Naive thymus-derived CD4-positive, alpha-beta T cell (primary cell): Measurements from ENCODE around the gene PIK3C2B. TPM values are rescaled to one million over a fixed set of nuclear protein-coding genes. Genes with fewer than 3 reads are reported as not detected.

ENCODE experiments used
- ATAC-seq: fragments of 150-1000 bp; cut with Tn5 transposase; 2 replicates; pipeline ENCODE4 v1.10.0; 2021; ENCODE audit warnings: mild to moderate bottlenecking, moderate library complexity
- CTCF ChIA-PET: fragments of 350-600 bp; sonication (Branson Sonifier 250); formaldehyde crosslinking; loops from one replicate; lab custom pipeline; 2021; ENCODE audit warnings: antibody characterized with exemption; lab: Charles Lee
- POLR2A ChIA-PET: fragments of 350-600 bp; sonication (Branson Sonifier 250); formaldehyde crosslinking; loops from one replicate; lab custom pipeline; 2021; ENCODE audit warnings: antibody characterized with exemption, inconsistent platforms; lab: Charles Lee
- DNase-seq, 9 donors: peaks; one replicate each; pipeline versions ENCODE4 v3.0.0 to v3.0.0-alpha.2; 2020 to 2022; ENCODE audit warnings: mixed read lengths in 1 of 9
- H3K27ac ChIP-seq: one replicate; pipeline ENCODE4 v1.7.0; 2013; ENCODE audit warnings: mild to moderate bottlenecking, low read depth, low read length, moderate library complexity
- H3K27me3 ChIP-seq, 2 donors: one replicate each; pipeline ENCODE4 v1.7.0; 2013; ENCODE audit warnings: low read length in 2 of 2, mild to moderate bottlenecking in 2 of 2, moderate library complexity in 2 of 2; ENCODE audit not compliant: control insufficient read depth in 2 of 2, insufficient read depth in 2 of 2
- H3K36me3 ChIP-seq, 3 experiments: 1 replicate in 2 of 3; 2 replicates in 1 of 3; pipeline ENCODE4 v1.7.0; 2013; ENCODE audit warnings: low read length in 3 of 3, mild to moderate bottlenecking in 3 of 3, moderate library complexity in 1 of 3; ENCODE audit not compliant: insufficient read depth in 3 of 3, control insufficient read depth in 2 of 3
- H3K4me1 ChIP-seq, 2 donors: one replicate each; pipeline ENCODE4 v1.7.0; 2013; ENCODE audit warnings: low read length in 2 of 2, mild to moderate bottlenecking in 2 of 2, moderate library complexity in 1 of 2; ENCODE audit not compliant: control insufficient read depth in 2 of 2, insufficient read depth in 2 of 2
- H3K4me3 ChIP-seq: 2 replicates; pipeline ENCODE4 v1.7.0; 2013; ENCODE audit warnings: mild to moderate bottlenecking, low read length
- H3K9me3 ChIP-seq, 3 experiments: 1 replicate in 2 of 3; 2 replicates in 1 of 3; pipeline ENCODE4 v1.7.0; 2013; ENCODE audit warnings: low read length in 3 of 3; ENCODE audit not compliant: control insufficient read depth in 2 of 3
- H3K27ac Mint-ChIP-seq, 9 donors: one replicate each; pipeline ENCODE4 v1.8.0; 2020 to 2022; ENCODE audit warnings: mixed read lengths in 9 of 9, mild to moderate bottlenecking in 8 of 9, moderate library complexity in 5 of 9, inconsistent platforms in 2 of 9
- H3K27me3 Mint-ChIP-seq, 5 donors: one replicate each; pipeline ENCODE4 v1.8.0; 2021 to 2022; ENCODE audit warnings: mixed read lengths in 5 of 5, mild to moderate bottlenecking in 1 of 5
- H3K36me3 Mint-ChIP-seq, 5 donors: one replicate each; pipeline ENCODE4 v1.8.0; 2020 to 2022; ENCODE audit warnings: mixed read lengths in 5 of 5, mild to moderate bottlenecking in 3 of 5, inconsistent platforms in 1 of 5
- H3K4me1 Mint-ChIP-seq, 7 donors: one replicate each; pipeline ENCODE4 v1.8.0; 2020 to 2022; ENCODE audit warnings: mixed read lengths in 7 of 7, mild to moderate bottlenecking in 3 of 7, inconsistent platforms in 1 of 7
- H3K4me3 Mint-ChIP-seq, 10 donors: one replicate each; pipeline ENCODE4 v1.8.0; 2020 to 2022; ENCODE audit warnings: mild to moderate bottlenecking in 10 of 10, mixed read lengths in 10 of 10, moderate library complexity in 6 of 10, inconsistent platforms in 2 of 10
- H3K9me3 Mint-ChIP-seq, 11 donors: one replicate each; pipeline ENCODE4 v1.8.0; 2020 to 2022; ENCODE audit warnings: mixed read lengths in 11 of 11, mild to moderate bottlenecking in 4 of 11, inconsistent platforms in 1 of 11, moderate library complexity in 1 of 11
- intact Hi-C, 2 donors: fragments of 100-400 bp; cut with micrococcal nuclease; formaldehyde crosslinking; loops; one replicate each; pipeline ENCODE4 v1.15.1; 2023
- polyA plus RNA-seq, 2 donors: library from polyadenylated mRNA; unstranded; fragments of 300-500 nt; fragmentation: Illumina TruSeq; gene quantifications; one replicate each; pipeline ENCODE4 v1.2.3, GENCODE V29; 2021
- total RNA-seq, 6 experiments: library from RNA in 5 of 6; stranded (reverse) in 5 of 6; gene quantifications; 1 replicate in 5 of 6; 2 replicates in 1 of 6; pipeline ENCODE4 v1.2.3 and lab custom pipeline; 2021 to 2026

The PIK3C2B gene
- total and polyA plus RNA-seq, 7 experiments from 2014 or later, result 2.7 to 41.9 (median 27.6) TPM

GRCh38 chr1:204453141-204453772 is 41.3 kb downstream of the PIK3C2B start:
- POLR2A ChIA-PET, result interaction anchor here (0.7 to 1.7 kb wide), 5 partner anchors 39 to 347 kb away, joined by 3 to 7 read pairs (median 4); partner anchors contain the start of gene MDM4
- peak overlapping the region; percentile 16 for H3K4me3 ChIP-seq
- intact Hi-C loops, result loop anchor here in 1 of 2 donors (1.0 kb wide), 1 partner anchor 42 kb away; no protein-coding TSS in a partner anchor

DNA sequence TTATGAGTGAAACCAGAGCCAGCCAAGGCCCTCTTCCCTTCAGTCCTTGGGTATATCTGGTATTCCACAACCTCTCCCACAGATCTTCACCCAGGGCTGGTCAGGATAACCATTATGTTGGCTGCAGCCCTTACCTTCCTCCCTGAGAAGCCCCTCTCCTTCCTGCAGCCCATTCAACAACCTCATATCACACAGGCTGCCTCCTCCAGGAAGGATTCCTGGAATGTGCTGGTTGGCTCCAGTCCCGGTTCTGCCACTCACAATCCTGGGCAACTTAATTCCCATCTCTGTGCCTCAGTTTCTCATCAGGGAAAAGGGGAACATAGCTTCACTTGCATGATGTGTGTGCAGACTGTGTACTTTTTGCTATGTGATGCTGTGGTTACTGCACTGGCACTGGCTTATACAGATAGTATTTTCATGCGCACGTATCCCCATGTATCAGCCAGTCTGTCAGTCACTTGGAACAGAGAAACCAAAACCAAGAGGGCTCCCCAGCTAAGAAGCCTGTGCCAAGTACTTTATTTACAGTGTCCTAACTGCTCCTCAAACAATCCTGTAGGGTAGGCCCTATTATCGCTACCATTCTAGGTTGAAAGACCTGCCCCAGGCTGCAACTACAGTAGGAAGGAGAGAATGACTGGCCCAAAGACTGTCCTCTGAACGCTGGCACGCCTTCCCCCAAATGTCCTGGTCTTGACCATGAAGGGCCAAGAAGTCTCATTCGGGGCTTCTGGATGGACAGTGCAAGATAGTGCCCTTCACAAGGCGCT is 43.1 kb downstream of the PIK3C2B start:
- Mint-ChIP-seq H3K27me3 (no peaks in the 10 kb centered on the region), H3K27ac (peak overlapping the region in 8 of 9 donors; percentile 24 to 91 (median 73)), H3K9me3 (no peaks in the 10 kb centered on the region), H3K4me1 (peaks cover 8 to 35% (median 28%) of the 10 kb centered on the region in 7 donors), H3K4me3 (peak overlapping the region in 1 of 10 donors; percentile 41), H3K36me3 (peaks cover 4 to 35% (median 17%) of the 10 kb centered on the region in 5 donors)
- H3K4me3 ChIP-seq, result no peak overlapping the region
- intact Hi-C loops, result no loop called here
- H3K4me1 ChIP-seq, result peaks cover 14% of the 10 kb centered on the region in 2 donors
- peaks cover 0 to 63% (median 0%) of the 10 kb centered on the region in 3 experiments for H3K36me3 ChIP-seq
- no peak for DNase-seq
- H3K27me3 ChIP-seq, result no peaks in the 10 kb centered on the region
- POLR2A ChIA-PET, result interaction anchor here (0.5 to 1.7 kb wide), 7 partner anchors 15 to 91 kb away, joined by 3 to 7 read pairs (median 4); no protein-coding TSS in a partner anchor
- H3K9me3 ChIP-seq, result no peaks in the 10 kb centered on the region
- ATAC-seq, result no peak
- no peak overlapping the region for H3K27ac ChIP-seq
- CTCF ChIA-PET, result interaction anchor here (0.8 to 22.5 kb wide), 2 partner anchors 48 to 59 kb away, joined by 3 to 434 read pairs; partner anchors contain the start of gene PIK3C2B

More at GRCh38 chr1:204453141-204453772, 41.3 kb downstream of the PIK3C2B start:
- H3K27me3 Mint-ChIP-seq, result no peaks in the 10 kb centered on the region
- peak overlapping the region; percentile 61 for H3K27ac ChIP-seq
- H3K4me1 Mint-ChIP-seq, result peaks cover 7 to 35% (median 27%) of the 10 kb centered on the region in 7 donors
- no peaks in the 10 kb centered on the region for H3K9me3 ChIP-seq
- ATAC-seq (peak; percentile 97), DNase-seq (peak; percentile 27 to 88 (median 67))
- peaks cover 4 to 27% (median 19%) of the 10 kb centered on the region in 5 donors for H3K36me3 Mint-ChIP-seq
- H3K27me3 ChIP-seq, result no peaks in the 10 kb centered on the region
- peaks cover 0 to 64% (median 0%) of the 10 kb centered on the region in 3 experiments for H3K36me3 ChIP-seq
- peaks cover 11 to 14% of the 10 kb centered on the region in 2 donors for H3K4me1 ChIP-seq
- peak overlapping the region; percentile 17 to 82 (median 54) for H3K4me3 Mint-ChIP-seq
- no peaks in the 10 kb centered on the region for H3K9me3 Mint-ChIP-seq
- peak overlapping the region; percentile 79 to 95 (median 88) for H3K27ac Mint-ChIP-seq
- CTCF ChIA-PET, result interaction anchor here (0.7 to 22.5 kb wide), 3 partner anchors 9 to 103 kb away, joined by 4 to 434 read pairs (median 6); partner anchors contain the start of gene PIK3C2B

- no peak for ATAC-seq
- H3K36me3 ChIP-seq, result peaks cover 0 to 66% (median 5%) of the 10 kb centered on the region in 3 experiments
- H3K27ac Mint-ChIP-seq, result peak overlapping the region; percentile 38 to 91 (median 74)
- peaks cover 10 to 38% (median 32%) of the 10 kb centered on the region in 7 donors for H3K4me1 Mint-ChIP-seq
- H3K9me3 ChIP-seq, result no peaks in the 10 kb centered on the region
- H3K27me3 ChIP-seq, result no peaks in the 10 kb centered on the region
- no peaks in the 10 kb centered on the region for H3K27me3 Mint-ChIP-seq
- no peak overlapping the region for H3K4me3 ChIP-seq
- H3K4me3 Mint-ChIP-seq, result no peak overlapping the region
- POLR2A ChIA-PET, result interaction anchor here (0.5 to 1.7 kb wide), 7 partner anchors 16 to 92 kb away, joined by 3 to 7 read pairs (median 4); partner anchors contain the start of gene PIK3C2B
- intact Hi-C loops, result no loop called here
- peaks cover 4 to 34% (median 19%) of the 10 kb centered on the region in 5 donors for H3K36me3 Mint-ChIP-seq
- CTCF ChIA-PET, result interaction anchor here (0.8 to 22.5 kb wide), 2 partner anchors 49 to 60 kb away, joined by 3 to 434 read pairs; partner anchors contain the start of gene PIK3C2B
- H3K4me1 ChIP-seq, result peaks cover 14 to 18% of the 10 kb centered on the region in 2 donors
- peak overlapping the region; percentile 52 for H3K27ac ChIP-seq
- no peak for DNase-seq
- no peaks in the 10 kb centered on the region for H3K9me3 Mint-ChIP-seq
Measured at GRCh38 chr1:204450461-204451257, 43.9 kb downstream of the PIK3C2B start.

- Mint-ChIP-seq H3K27ac (peak overlapping the region in 7 of 9 donors; percentile 33 to 91 (median 74)), H3K4me1 (peaks cover 10 to 38% (median 32%) of the 10 kb centered on the region in 7 donors), H3K27me3 (no peaks in the 10 kb centered on the region), H3K9me3 (no peaks in the 10 kb centered on the region), H3K4me3 (peak overlapping the region in 1 of 10 donors; percentile 51), H3K36me3 (peaks cover 4 to 33% (median 20%) of the 10 kb centered on the region in 5 donors)
- H3K9me3 ChIP-seq, result no peaks in the 10 kb centered on the region
- intact Hi-C loops, result loop anchor here in 1 of 2 donors (5.0 kb wide), 1 partner anchor 313 kb away; no protein-coding TSS in a partner anchor
- peaks cover 6 to 64% (median 6%) of the 10 kb centered on the region in 3 experiments for H3K36me3 ChIP-seq
- DNase-seq (no peak), ATAC-seq (no peak)
- H3K27me3 ChIP-seq, result no peaks in the 10 kb centered on the region
- no peak overlapping the region for H3K4me3 ChIP-seq
- peaks cover 14 to 18% of the 10 kb centered on the region in 2 donors for H3K4me1 ChIP-seq
- ChIA-PET CTCF (interaction anchor here (0.6 to 22.5 kb wide), 2 partner anchors 50 to 706 kb away, joined by 4 to 434 read pairs; partner anchors contain the start of gene PIK3C2B), POLR2A (interaction anchor here (0.7 to 1.6 kb wide), 3 partner anchors 45 to 53 kb away, joined by 3 to 4 read pairs (median 3); partner anchors contain the start of gene PIK3C2B)
- no peak overlapping the region for H3K27ac ChIP-seq
Measured at GRCh38 chr1:204449678-204450280, 44.8 kb downstream of the PIK3C2B start.

DNA sequence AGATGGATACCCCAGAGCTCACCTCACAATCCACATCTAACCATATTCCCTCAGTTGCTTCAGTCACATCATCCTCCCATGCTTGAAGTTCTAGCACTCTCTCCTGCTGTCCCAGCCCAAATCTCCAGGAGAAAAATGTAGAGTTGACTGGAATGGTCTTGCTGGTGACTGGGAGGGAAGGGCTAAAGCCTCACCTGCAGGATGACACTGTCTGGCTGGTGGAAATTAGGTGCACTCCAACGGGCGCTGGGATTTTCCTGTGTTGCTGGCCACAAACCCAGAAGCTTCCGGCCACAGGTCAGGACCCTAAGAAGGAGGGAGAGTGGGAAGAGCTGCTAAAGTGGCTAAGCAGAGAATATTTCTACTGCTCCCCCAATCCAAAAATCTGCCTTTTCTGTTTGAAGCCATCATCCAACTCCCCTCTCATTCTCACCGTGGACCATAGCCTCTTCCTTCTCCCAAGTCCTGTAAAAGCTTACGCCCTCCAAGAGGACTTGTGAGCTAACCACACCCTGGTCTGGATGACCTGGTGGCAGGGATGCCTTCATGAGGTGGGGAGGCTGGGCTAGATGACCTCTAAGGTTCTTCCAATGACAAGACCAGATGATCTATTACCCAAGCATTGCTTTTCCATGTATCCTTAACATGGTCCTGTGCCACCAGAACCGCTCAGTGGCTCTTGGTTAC is 45.5 kb downstream of the PIK3C2B start:
- Histone ChIP-seq H3K36me3 (peaks cover 6 to 67% (median 6%) of the 10 kb centered on the region in 3 experiments), H3K9me3 (no peaks in the 10 kb centered on the region), H3K27ac (no peak overlapping the region), H3K4me3 (no peak overlapping the region), H3K27me3 (no peaks in the 10 kb centered on the region), H3K4me1 (peaks cover 14 to 18% of the 10 kb centered on the region in 2 donors)
- ChIA-PET CTCF (interaction anchor here (0.7 to 22.5 kb wide), 5 partner anchors 9 to 359 kb away, joined by 5 to 434 read pairs (median 8); partner anchors contain the start of gene PIK3C2B), POLR2A (interaction anchor here (0.7 to 1.6 kb wide), 6 partner anchors 9 to 54 kb away, joined by 3 to 4 read pairs (median 3); partner anchors contain the start of gene PIK3C2B)
- no peaks in the 10 kb centered on the region for H3K27me3 Mint-ChIP-seq
- intact Hi-C loops, result loop anchor here in 1 of 2 donors (5.0 kb wide), 1 partner anchor 313 kb away; no protein-coding TSS in a partner anchor
- no peak for ATAC-seq
- peak overlapping the region; percentile 18 to 73 (median 65) for H3K27ac Mint-ChIP-seq
- no peaks in the 10 kb centered on the region for H3K9me3 Mint-ChIP-seq
- peaks cover 4 to 35% (median 16%) of the 10 kb centered on the region in 5 donors for H3K36me3 Mint-ChIP-seq
- no peak overlapping the region for H3K4me3 Mint-ChIP-seq
- DNase-seq, result no peak
- H3K4me1 Mint-ChIP-seq, result peaks cover 10 to 40% (median 29%) of the 10 kb centered on the region in 7 donors
